Mesenchymal stem cell (in vitro differentiated cells and primary cell): ENCODE data around the gene KCNN3.

Experiments
- DNase-seq: peaks from one replicate; pipeline ENCODE4 v3.0.0-alpha.2; 2013
- H2AFZ ChIP-seq: one replicate; pipeline ENCODE4 v1.6.1; 2013; ENCODE audit warnings: low read depth, mild to moderate bottlenecking, control low read depth, inconsistent platforms, low read length, moderate library complexity
- H2AK5ac ChIP-seq: 2 replicates; pipeline ENCODE4 v1.6.1; 2013; ENCODE audit warnings: low read length, moderate library complexity, mild to moderate bottlenecking, inconsistent platforms; ENCODE audit not compliant: severe bottlenecking
- H2BK120ac ChIP-seq: one replicate; pipeline ENCODE4 v1.6.1; 2013; ENCODE audit warnings: low read depth, mild to moderate bottlenecking, inconsistent platforms, low read length, moderate library complexity
- H2BK12ac ChIP-seq, 2 experiments: one replicate each; pipeline ENCODE4 v1.6.1; 2013; ENCODE audit warnings: inconsistent platforms in 2 of 2, low read length in 2 of 2, mild to moderate bottlenecking in 2 of 2, moderate library complexity in 2 of 2, control low read depth in 1 of 2
- H2BK15ac ChIP-seq: one replicate; pipeline ENCODE4 v1.6.1; 2013; ENCODE audit warnings: mild to moderate bottlenecking, low read depth, inconsistent platforms; ENCODE audit not compliant: poor library complexity, severe bottlenecking
- H2BK5ac ChIP-seq: 2 replicates; pipeline ENCODE4 v1.6.1; 2013; ENCODE audit warnings: low read depth, mild to moderate bottlenecking, low read length, control low read depth, inconsistent platforms; ENCODE audit not compliant: poor library complexity, severe bottlenecking
- H3K14ac ChIP-seq, 2 experiments: one replicate each; pipeline ENCODE4 v1.6.1; 2013; ENCODE audit warnings: inconsistent platforms in 2 of 2, low read length in 2 of 2, control low read depth in 1 of 2, mild to moderate bottlenecking in 1 of 2, moderate library complexity in 1 of 2
- H3K18ac ChIP-seq, 2 experiments: one replicate each; pipeline ENCODE4 v1.6.1; 2013; ENCODE audit warnings: inconsistent platforms in 2 of 2, low read length in 2 of 2, control low read depth in 1 of 2, low read depth in 1 of 2, mild to moderate bottlenecking in 1 of 2
- H3K23ac ChIP-seq, 2 experiments: one replicate each; pipeline ENCODE4 v1.6.1; 2013; ENCODE audit warnings: inconsistent platforms in 2 of 2, low read length in 2 of 2, mild to moderate bottlenecking in 2 of 2, moderate library complexity in 2 of 2, control low read depth in 1 of 2
- H3K27ac ChIP-seq: 2 replicates; pipeline ENCODE4 v1.5.1; 2013; ENCODE audit warnings: mild to moderate bottlenecking, moderate library complexity, low read length, control low read depth, inconsistent platforms; ENCODE audit not compliant: poor library complexity, severe bottlenecking
- H3K27me3 ChIP-seq, 2 experiments: 2 replicates each; pipeline versions ENCODE4 v1.6.1 to v1.7.0; 2013; ENCODE audit warnings: low read length in 2 of 2, mild to moderate bottlenecking in 2 of 2, moderate library complexity in 2 of 2, control low read depth in 1 of 2, inconsistent platforms in 1 of 2; ENCODE audit not compliant: control insufficient read depth in 1 of 2, insufficient read depth in 1 of 2
- H3K36me3 ChIP-seq, 2 experiments: 2 replicates each; pipeline versions ENCODE4 v1.6.1 to v1.7.0; 2013; ENCODE audit warnings: low read length in 2 of 2, control low read depth in 1 of 2, inconsistent platforms in 1 of 2, low read depth in 1 of 2, mild to moderate bottlenecking in 1 of 2; ENCODE audit not compliant: insufficient read depth in 2 of 2, control insufficient read depth in 1 of 2
- H3K4ac ChIP-seq, 2 experiments: one replicate each; pipeline ENCODE4 v1.6.1; 2013; ENCODE audit warnings: inconsistent platforms in 2 of 2, low read length in 2 of 2, mild to moderate bottlenecking in 2 of 2, moderate library complexity in 2 of 2, control low read depth in 1 of 2, low read depth in 1 of 2
- H3K4me1 ChIP-seq: 2 replicates; pipeline ENCODE4 v1.6.1; 2013; ENCODE audit warnings: low read depth, low read length, control low read depth; ENCODE audit not compliant: control insufficient read depth, insufficient read depth
- H3K4me2 ChIP-seq: 2 replicates; pipeline ENCODE4 v1.6.1; 2013; ENCODE audit warnings: low read length, mild to moderate bottlenecking, inconsistent platforms; ENCODE audit not compliant: poor library complexity, severe bottlenecking
- H3K4me3 ChIP-seq, 2 experiments: 2 replicates each; pipeline versions ENCODE4 v1.5.1 to v1.7.0; 2013; ENCODE audit warnings: low read length in 2 of 2, mild to moderate bottlenecking in 2 of 2, control low read depth in 1 of 2, low read depth in 1 of 2; ENCODE audit not compliant: insufficient read depth in 1 of 2
- H3K79me1 ChIP-seq: replicated peaks from 2 replicates; pipeline ENCODE4 v1.6.1; 2013; ENCODE audit warnings: mild to moderate bottlenecking, control low read depth, low read length, inconsistent platforms; ENCODE audit not compliant: poor library complexity, severe bottlenecking
- H3K9ac ChIP-seq: 2 replicates; pipeline ENCODE4 v1.7.0; 2013; ENCODE audit warnings: mild to moderate bottlenecking, low read length, moderate library complexity
- H3K9me3 ChIP-seq: 2 replicates; pipeline ENCODE4 v1.7.0; 2013; ENCODE audit warnings: mild to moderate bottlenecking, low read length; ENCODE audit not compliant: control insufficient read depth
- H4K8ac ChIP-seq: one replicate; pipeline ENCODE4 v1.6.1; 2013; ENCODE audit warnings: inconsistent platforms, mild to moderate bottlenecking, low read length, moderate library complexity
- H4K91ac ChIP-seq: one replicate; pipeline ENCODE4 v1.6.1; 2013; ENCODE audit warnings: mild to moderate bottlenecking, low read length, inconsistent platforms
- WGBS: methylation state at CpG from one replicate; pipeline ENCODE4 v1.1.7; 2013; ENCODE audit warnings: mixed read lengths; 5-methylcytosine and 5-hydroxymethylcytosine counted together

Gene KCNN3

GRCh38 chr1:154716614-154717527 is 153.2 kb downstream of the KCNN3 start:
- DNase-seq, result no peak
- H3K36me3 ChIP-seq, result no peaks in the 10 kb centered on the region
- H3K18ac ChIP-seq, result no peak overlapping the region
- H3K27ac ChIP-seq, result no peak overlapping the region
- H3K9ac ChIP-seq, result peak overlapping the region; percentile 44
- no peak overlapping the region for H2BK12ac ChIP-seq
- H3K79me1 ChIP-seq, result no peaks in the 10 kb centered on the region
- H4K8ac ChIP-seq, result no peak overlapping the region
- no peak overlapping the region for H2AK5ac ChIP-seq
- no peak overlapping the region for H3K4ac ChIP-seq
- WGBS, result 70% methylated on average over 4 of the region's 6 CpGs
- no peak overlapping the region for H2BK5ac ChIP-seq
- H2AFZ ChIP-seq, result no peak overlapping the region
- peaks cover 23 to 28% of the 10 kb centered on the region in 2 experiments for H3K27me3 ChIP-seq
- H3K4me2 ChIP-seq, result no peak overlapping the region
- no peaks in the 10 kb centered on the region for H3K9me3 ChIP-seq
- H2BK15ac ChIP-seq, result no peak overlapping the region
- no peak overlapping the region for H3K23ac ChIP-seq
- H3K4me3 ChIP-seq, result no peak overlapping the region
- no peak overlapping the region for H3K14ac ChIP-seq
- no peak overlapping the region for H4K91ac ChIP-seq
- H2BK120ac ChIP-seq, result no peak overlapping the region
- H3K4me1 ChIP-seq, result peaks cover 4% of the 10 kb centered on the region

GRCh38 chr1:154716011-154716410 is 154.1 kb downstream of the KCNN3 start:
- Histone ChIP-seq H3K14ac (no peak overlapping the region), H2BK15ac (no peak overlapping the region), H3K9ac (peak overlapping the region; percentile 44), H2BK5ac (no peak overlapping the region), H3K36me3 (no peaks in the 10 kb centered on the region), H3K79me1 (no peaks in the 10 kb centered on the region), H4K91ac (no peak overlapping the region), H3K4me1 (peaks cover 4% of the 10 kb centered on the region), H3K23ac (no peak overlapping the region), H2BK12ac (no peak overlapping the region), H4K8ac (no peak overlapping the region), H3K27me3 (peaks cover 28 to 33% of the 10 kb centered on the region in 2 experiments), H3K4me2 (no peak overlapping the region), H3K9me3 (no peaks in the 10 kb centered on the region), H3K18ac (no peak overlapping the region), H2AK5ac (no peak overlapping the region), H3K27ac (no peak overlapping the region), H3K4me3 (no peak overlapping the region), H3K4ac (no peak overlapping the region), H2BK120ac (no peak overlapping the region), H2AFZ (no peak overlapping the region)
- peak; percentile 61 for DNase-seq
- WGBS, result 84% methylated on average over 2 of the region's 2 CpGs

GRCh38 chr1:154715385-154715784 is 154.7 kb downstream of the KCNN3 start:
- no peaks in the 10 kb centered on the region for H3K79me1 ChIP-seq
- H3K4ac ChIP-seq, result no peak overlapping the region
- no peak overlapping the region for H3K9ac ChIP-seq
- H2AFZ ChIP-seq, result no peak overlapping the region
- H3K9me3 ChIP-seq, result no peaks in the 10 kb centered on the region
- peaks cover 4% of the 10 kb centered on the region for H3K4me1 ChIP-seq
- H4K91ac ChIP-seq, result no peak overlapping the region
- no peak overlapping the region for H3K4me2 ChIP-seq
- no peak overlapping the region for H2BK15ac ChIP-seq
- H3K23ac ChIP-seq, result no peak overlapping the region
- H2AK5ac ChIP-seq, result no peak overlapping the region
- peaks cover 29 to 33% of the 10 kb centered on the region in 2 experiments for H3K27me3 ChIP-seq
- DNase-seq, result no peak
- no peak overlapping the region for H3K27ac ChIP-seq
- H3K4me3 ChIP-seq, result no peak overlapping the region
- H2BK12ac ChIP-seq, result no peak overlapping the region
- H3K18ac ChIP-seq, result no peak overlapping the region
- no peak overlapping the region for H2BK5ac ChIP-seq
- no peak overlapping the region for H2BK120ac ChIP-seq
- H3K14ac ChIP-seq, result no peak overlapping the region
- H3K36me3 ChIP-seq, result no peaks in the 10 kb centered on the region
- 98% methylated on average over 4 of the region's 5 CpGs for WGBS
- no peak overlapping the region for H4K8ac ChIP-seq

- H3K9ac ChIP-seq, result no peak overlapping the region
- peaks cover 32 to 37% of the 10 kb centered on the region in 2 experiments for H3K27me3 ChIP-seq
- 79% methylated on average over 3 of the region's 3 CpGs for WGBS
- H3K4me1 ChIP-seq, result peaks cover 4% of the 10 kb centered on the region
- DNase-seq, result peak; percentile 59
- H3K4me2 ChIP-seq, result no peak overlapping the region
- no peak overlapping the region for H3K23ac ChIP-seq
- no peak overlapping the region for H2AK5ac ChIP-seq
- no peaks in the 10 kb centered on the region for H3K79me1 ChIP-seq
- H3K4ac ChIP-seq, result no peak overlapping the region
- no peak overlapping the region for H2BK12ac ChIP-seq
- no peak overlapping the region for H4K91ac ChIP-seq
- H3K9me3 ChIP-seq, result no peaks in the 10 kb centered on the region
- no peak overlapping the region for H3K4me3 ChIP-seq
- no peak overlapping the region for H4K8ac ChIP-seq
- H2BK15ac ChIP-seq, result no peak overlapping the region
- H3K36me3 ChIP-seq, result no peaks in the 10 kb centered on the region
- no peak overlapping the region for H2AFZ ChIP-seq
- H3K18ac ChIP-seq, result no peak overlapping the region
- H3K14ac ChIP-seq, result no peak overlapping the region
- H2BK5ac ChIP-seq, result no peak overlapping the region
- H3K27ac ChIP-seq, result no peak overlapping the region
- no peak overlapping the region for H2BK120ac ChIP-seq
Observed at GRCh38 chr1:154714638-154715037, 155.4 kb downstream of the KCNN3 start.
